ENCODE measurements around the gene CUEDC1.

DNA sequence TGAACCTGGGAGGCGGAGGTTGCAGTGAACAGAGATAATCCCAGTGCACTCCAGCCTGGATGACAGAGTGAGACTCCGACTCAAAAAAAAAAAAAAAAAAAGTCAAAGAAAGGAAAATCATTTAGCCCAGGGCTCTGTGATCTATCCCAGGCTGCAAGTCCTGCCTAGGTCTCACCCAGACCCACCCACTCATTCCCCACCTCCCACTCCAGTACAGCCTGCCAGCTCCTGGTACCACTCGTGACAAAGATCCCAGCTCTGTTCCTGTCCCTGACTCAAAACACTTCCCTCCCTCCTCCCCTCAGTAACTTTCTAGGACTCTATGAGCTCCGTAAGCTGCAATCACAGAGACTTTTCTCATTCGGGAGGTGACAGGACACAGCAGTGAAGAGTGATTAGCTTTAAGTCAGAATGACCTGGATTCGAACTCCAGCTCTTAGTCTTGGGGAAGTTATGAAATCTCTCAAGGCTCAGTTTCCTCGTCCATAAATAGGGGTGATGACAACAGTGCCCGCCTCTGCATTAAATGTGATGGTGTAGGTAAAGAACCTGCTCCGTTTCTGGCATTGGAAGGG lies 77.3 kb downstream of the CUEDC1 start:
- TF ChIP-seq POLR2A (IDR thresholded peaks at IDR 0.05; ENCODE audit: low read depth, low read length) = no peak
- no peak for TF ChIP-seq MXI1 (IDR thresholded peaks at IDR 0.05; ENCODE audit: borderline replicate concordance, low read depth, low read length)
- TF ChIP-seq, protein P1, sequence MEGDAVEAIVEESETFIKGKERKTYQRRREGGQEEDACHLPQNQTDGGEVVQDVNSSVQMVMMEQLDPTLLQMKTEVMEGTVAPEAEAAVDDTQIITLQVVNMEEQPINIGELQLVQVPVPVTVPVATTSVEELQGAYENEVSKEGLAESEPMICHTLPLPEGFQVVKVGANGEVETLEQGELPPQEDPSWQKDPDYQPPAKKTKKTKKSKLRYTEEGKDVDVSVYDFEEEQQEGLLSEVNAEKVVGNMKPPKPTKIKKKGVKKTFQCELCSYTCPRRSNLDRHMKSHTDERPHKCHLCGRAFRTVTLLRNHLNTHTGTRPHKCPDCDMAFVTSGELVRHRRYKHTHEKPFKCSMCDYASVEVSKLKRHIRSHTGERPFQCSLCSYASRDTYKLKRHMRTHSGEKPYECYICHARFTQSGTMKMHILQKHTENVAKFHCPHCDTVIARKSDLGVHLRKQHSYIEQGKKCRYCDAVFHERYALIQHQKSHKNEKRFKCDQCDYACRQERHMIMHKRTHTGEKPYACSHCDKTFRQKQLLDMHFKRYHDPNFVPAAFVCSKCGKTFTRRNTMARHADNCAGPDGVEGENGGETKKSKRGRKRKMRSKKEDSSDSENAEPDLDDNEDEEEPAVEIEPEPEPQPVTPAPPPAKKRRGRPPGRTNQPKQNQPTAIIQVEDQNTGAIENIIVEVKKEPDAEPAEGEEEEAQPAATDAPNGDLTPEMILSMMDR (conservative IDR thresholded peaks at IDR 0.05; ENCODE audit: low read depth, low read length) = no peak
- no peak for TF ChIP-seq RCOR1 (IDR thresholded peaks at IDR 0.05; ENCODE audit: insufficient replicate concordance, low read length)
- no peak for TF ChIP-seq MAZ (IDR thresholded peaks at IDR 0.05; ENCODE audit: borderline replicate concordance, low read depth, low read length)
- no peak for TF ChIP-seq RAD21 (IDR thresholded peaks at IDR 0.05; ENCODE audit: low read length)
- TF ChIP-seq SMC3 (IDR thresholded peaks at IDR 0.05; ENCODE audit: low read depth, low read length) = no peak
- no peak for TF ChIP-seq CEBPB (IDR thresholded peaks at IDR 0.05; ENCODE audit: low read depth, low read length)
- TF ChIP-seq RFX5 (IDR thresholded peaks at IDR 0.05; ENCODE audit: low read depth, low read length) = no peak
- TF ChIP-seq, protein P2, sequence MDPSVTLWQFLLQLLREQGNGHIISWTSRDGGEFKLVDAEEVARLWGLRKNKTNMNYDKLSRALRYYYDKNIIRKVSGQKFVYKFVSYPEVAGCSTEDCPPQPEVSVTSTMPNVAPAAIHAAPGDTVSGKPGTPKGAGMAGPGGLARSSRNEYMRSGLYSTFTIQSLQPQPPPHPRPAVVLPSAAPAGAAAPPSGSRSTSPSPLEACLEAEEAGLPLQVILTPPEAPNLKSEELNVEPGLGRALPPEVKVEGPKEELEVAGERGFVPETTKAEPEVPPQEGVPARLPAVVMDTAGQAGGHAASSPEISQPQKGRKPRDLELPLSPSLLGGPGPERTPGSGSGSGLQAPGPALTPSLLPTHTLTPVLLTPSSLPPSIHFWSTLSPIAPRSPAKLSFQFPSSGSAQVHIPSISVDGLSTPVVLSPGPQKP (IDR thresholded peaks at IDR 0.05; ENCODE audit: borderline replicate concordance, low read depth, low read length) = no peak
- TF ChIP-seq, protein P3, sequence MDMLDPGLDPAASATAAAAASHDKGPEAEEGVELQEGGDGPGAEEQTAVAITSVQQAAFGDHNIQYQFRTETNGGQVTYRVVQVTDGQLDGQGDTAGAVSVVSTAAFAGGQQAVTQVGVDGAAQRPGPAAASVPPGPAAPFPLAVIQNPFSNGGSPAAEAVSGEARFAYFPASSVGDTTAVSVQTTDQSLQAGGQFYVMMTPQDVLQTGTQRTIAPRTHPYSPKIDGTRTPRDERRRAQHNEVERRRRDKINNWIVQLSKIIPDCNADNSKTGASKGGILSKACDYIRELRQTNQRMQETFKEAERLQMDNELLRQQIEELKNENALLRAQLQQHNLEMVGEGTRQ (IDR thresholded peaks at IDR 0.05; ENCODE audit: low read depth, low read length) = no peak

Measured in IMR-90 (cell line).